GM18499 (cell line): ENCODE results near the gene GALNT2.
A peak's percentile ranks its signal among the peaks of the same experiment; 100 is the strongest.

ENCODE experiments used
- ATAC-seq: cut with Tn5 transposase; IDR thresholded peaks from one replicate; pipeline ENCODE4 v1.9.1; 2021; ENCODE audit warnings: moderate number of reproducible peaks; ENCODE audit not compliant: insufficient read depth, unreplicated experiment

GALNT2 gene

GRCh38 chr1:230087028-230087716, 20.1 kb downstream of the GALNT2 start:
- no peak for ATAC-seq

- ATAC-seq = no peak
These were observed 20.7 kb downstream of the GALNT2 start for GRCh38 chr1:230087717-230088105.

- no peak for ATAC-seq
These were observed 23.2 kb downstream of the GALNT2 start for GRCh38 chr1:230090194-230090711.

- ATAC-seq = no peak
These were observed 24.6 kb downstream of the GALNT2 start for GRCh38 chr1:230091473-230092231.

GRCh38 chr1:230094746-230095145, 27.7 kb downstream of the GALNT2 start:
- no peak for ATAC-seq

- no peak for ATAC-seq
These were observed 28.9 kb downstream of the GALNT2 start for GRCh38 chr1:230095938-230096337.

GRCh38 chr1:230097370-230097769, 30.3 kb downstream of the GALNT2 start:
- ATAC-seq = no peak

- no peak for ATAC-seq
These were observed 31.7 kb downstream of the GALNT2 start for GRCh38 chr1:230098723-230099122.

- no peak for ATAC-seq
These were observed 32.4 kb downstream of the GALNT2 start for GRCh38 chr1:230099465-230099864.

- ATAC-seq = no peak
These were observed 33.9 kb downstream of the GALNT2 start for GRCh38 chr1:230100932-230101331.

- no peak for ATAC-seq
These were observed 34.5 kb downstream of the GALNT2 start for GRCh38 chr1:230101556-230101955.

- ATAC-seq = no peak
These were observed 35.0 kb downstream of the GALNT2 start for GRCh38 chr1:230102046-230102445.

- no peak for ATAC-seq
These were observed 35.4 kb downstream of the GALNT2 start for GRCh38 chr1:230102472-230102871.

GRCh38 chr1:230103306-230104173, 36.5 kb downstream of the GALNT2 start:
- ATAC-seq = no peak

- peak; percentile 42 for ATAC-seq
These were observed 37.6 kb downstream of the GALNT2 start for GRCh38 chr1:230104395-230105244.

GRCh38 chr1:230105245-230105753, 38.3 kb downstream of the GALNT2 start:
- no peak for ATAC-seq

GRCh38 chr1:230105754-230106625, 39.0 kb downstream of the GALNT2 start:
- ATAC-seq = no peak

GRCh38 chr1:230107941-230108340, 40.9 kb downstream of the GALNT2 start:
- no peak for ATAC-seq

- ATAC-seq = no peak
These were observed 41.5 kb downstream of the GALNT2 start for GRCh38 chr1:230108580-230108979.
